Astrocyte (in vitro differentiated cells and primary cell): ENCODE data around the gene ZNF33B. TPM values are rescaled to one million over a fixed set of nuclear protein-coding genes. Genes with fewer than 3 reads are reported as not detected.
"Not testable (repeated sequence)": the region's sequence is repeated elsewhere in the genome, so short reads cannot be mapped to it uniquely, and the experiment has no call there.

Source experiments
- DNase-seq: peaks from one replicate; pipeline ENCODE4 v3.0.0-alpha.2; 2010; ENCODE audit warnings: low read depth
- FAIRE-seq: peaks from 2 replicates; lab custom pipeline; 2011; peaks lifted over from hg19 to GRCh38; lab: Jason Lieb, UNC
- H2AFZ ChIP-seq: 2 replicates; pipeline ENCODE4 v1.6.0; 2012; ENCODE audit warnings: low read depth, low read length, inconsistent platforms
- H3K27ac ChIP-seq: 2 replicates; pipeline ENCODE4 v1.5.1; 2011; ENCODE audit warnings: low read depth, low read length, inconsistent platforms
- H3K27me3 ChIP-seq: 2 replicates; pipeline ENCODE4 v1.6.0; 2011; ENCODE audit warnings: low read length, inconsistent platforms; ENCODE audit not compliant: insufficient read depth
- H3K36me3 ChIP-seq: 2 replicates; pipeline ENCODE4 v1.5.1; 2011; ENCODE audit warnings: low read length, inconsistent platforms; ENCODE audit not compliant: insufficient read depth
- H3K4me1 ChIP-seq: 2 replicates; pipeline ENCODE4 v1.5.1; 2011; ENCODE audit warnings: low read length, inconsistent platforms; ENCODE audit not compliant: insufficient read depth
- H3K4me2 ChIP-seq: 2 replicates; pipeline ENCODE4 v1.6.0; 2012; ENCODE audit warnings: low read length, inconsistent platforms
- H3K4me3 ChIP-seq: 2 replicates; pipeline ENCODE4 v1.5.1; 2011; ENCODE audit warnings: low read depth, mild to moderate bottlenecking, low read length, inconsistent platforms; ENCODE audit not compliant: insufficient read depth
- H3K79me2 ChIP-seq: 2 replicates; pipeline ENCODE4 v1.6.0; 2012; ENCODE audit warnings: mild to moderate bottlenecking, low read length, inconsistent platforms; ENCODE audit not compliant: insufficient read depth
- H3K9ac ChIP-seq: 2 replicates; pipeline ENCODE4 v1.6.0; 2012; ENCODE audit warnings: mild to moderate bottlenecking, low read length, inconsistent platforms
- H3K9me3 ChIP-seq: 2 replicates; pipeline ENCODE4 v1.5.1; 2012; ENCODE audit warnings: low read depth, mild to moderate bottlenecking, low read length, inconsistent platforms; ENCODE audit not compliant: insufficient read depth
- H4K20me1 ChIP-seq: 2 replicates; pipeline ENCODE4 v1.6.0; 2012; ENCODE audit warnings: low read length, inconsistent platforms; ENCODE audit not compliant: insufficient read depth
- H3K27ac Mint-ChIP-seq: one replicate; pipeline ENCODE4 v1.8.0; 2021; ENCODE audit warnings: mild to moderate bottlenecking, mixed read lengths; ENCODE audit not compliant: unreplicated experiment
- H3K27me3 Mint-ChIP-seq: one replicate; pipeline ENCODE4 v1.8.0; 2021; ENCODE audit warnings: low read depth, mixed read lengths; ENCODE audit not compliant: unreplicated experiment
- H3K36me3 Mint-ChIP-seq: one replicate; pipeline ENCODE4 v1.8.0; 2021; ENCODE audit warnings: low read depth, mixed read lengths; ENCODE audit not compliant: unreplicated experiment
- H3K4me1 Mint-ChIP-seq: one replicate; pipeline ENCODE4 v1.8.0; 2021; ENCODE audit warnings: low read depth, mixed read lengths; ENCODE audit not compliant: unreplicated experiment
- H3K4me3 Mint-ChIP-seq: one replicate; pipeline ENCODE4 v1.8.0; 2021; ENCODE audit warnings: mild to moderate bottlenecking, moderate library complexity, mixed read lengths; ENCODE audit not compliant: unreplicated experiment
- H3K9me3 Mint-ChIP-seq: one replicate; pipeline ENCODE4 v1.8.0; 2021; ENCODE audit warnings: mild to moderate bottlenecking, mixed read lengths; ENCODE audit not compliant: unreplicated experiment
- CTCF ChIP-seq: IDR thresholded peaks from 2 replicates; pipeline ENCODE4 v1.5.1; 2011; ENCODE audit warnings: low read depth, mild to moderate bottlenecking, inconsistent platforms, low read length, moderate library complexity; ENCODE audit not compliant: insufficient read depth
- EZH2 ChIP-seq: IDR thresholded peaks from 2 replicates; pipeline ENCODE4 v1.6.1; 2012; ENCODE audit warnings: mild to moderate bottlenecking, low read length, inconsistent platforms; ENCODE audit not compliant: insufficient read depth
- total RNA-seq: library from RNA; stranded (reverse); gene quantifications from 2 replicates; pipeline ENCODE4 v1.2.1, GENCODE V29; 2021

Gene ZNF33B
- total RNA-seq, 1 donor from 2014 or later = 10.1 TPM

DNA sequence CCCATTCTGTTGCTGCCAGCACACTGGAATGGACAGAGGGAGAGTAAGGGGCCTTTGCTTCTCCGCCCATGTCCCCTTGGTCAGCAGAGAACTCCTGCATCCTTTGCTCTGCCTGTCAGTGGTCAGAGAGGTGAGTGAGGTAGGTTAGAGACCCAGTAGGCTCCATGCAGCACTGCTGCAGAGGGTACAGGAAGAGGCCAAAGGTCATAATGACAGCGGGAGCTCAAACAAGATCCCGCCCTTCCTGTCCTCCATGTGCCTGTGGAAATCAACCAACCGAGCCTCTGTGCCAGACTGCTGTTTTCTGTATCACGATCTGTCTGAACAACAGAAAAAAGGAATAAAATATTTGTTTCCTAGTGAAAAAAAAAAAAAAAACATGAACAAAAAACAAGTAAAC is 81.4 kb downstream of the ZNF33B start:
- DNase-seq (no peak), FAIRE-seq (no peak)
- Mint-ChIP-seq H3K36me3 (no peaks in the 10 kb centered on the region), H3K4me1 (peaks cover under 1% of the 10 kb centered on the region), H3K27ac (no peak overlapping the region), H3K9me3 (peaks cover 2% of the 10 kb centered on the region), H3K27me3 (peaks cover 12% of the 10 kb centered on the region), H3K4me3 (no peak overlapping the region)
- TF ChIP-seq EZH2 (no peak), CTCF (no peak)
- H2AFZ ChIP-seq = no peak overlapping the region
- no peaks in the 10 kb centered on the region for H3K9me3 ChIP-seq
- no peaks in the 10 kb centered on the region for H3K27me3 ChIP-seq
- H4K20me1 ChIP-seq = no peaks in the 10 kb centered on the region
- no peak overlapping the region for H3K4me2 ChIP-seq
- no peak overlapping the region for H3K27ac ChIP-seq
- no peak overlapping the region for H3K4me3 ChIP-seq
- peaks cover 2% of the 10 kb centered on the region for H3K79me2 ChIP-seq
- H3K4me1 ChIP-seq = peaks cover 4% of the 10 kb centered on the region
- no peaks in the 10 kb centered on the region for H3K36me3 ChIP-seq
- H3K9ac ChIP-seq = no peak overlapping the region

DNA sequence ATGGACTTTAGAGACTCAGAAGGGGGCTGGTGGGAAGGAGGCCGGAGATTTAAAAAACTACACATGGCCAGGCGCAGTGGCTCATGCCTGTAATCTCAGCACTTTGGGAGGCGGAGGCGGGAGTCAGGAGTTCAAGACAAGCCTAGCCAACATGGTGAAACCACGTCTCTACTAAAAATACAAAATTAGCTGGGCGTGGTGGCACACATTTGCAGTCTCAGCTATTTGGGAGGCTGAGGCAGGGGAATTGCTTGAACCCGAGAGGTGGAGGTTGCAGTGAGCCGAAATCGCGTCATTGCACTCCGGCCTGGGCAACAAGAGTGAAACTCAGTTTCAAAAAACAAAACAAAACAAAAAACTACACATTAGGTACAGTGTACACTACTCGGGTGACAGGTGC is 84.8 kb downstream of the ZNF33B start:
- H3K36me3 Mint-ChIP-seq, H3K9me3 Mint-ChIP-seq, H3K9ac ChIP-seq, H3K27ac ChIP-seq, H3K27me3 Mint-ChIP-seq, H3K4me1 Mint-ChIP-seq, DNase-seq, FAIRE-seq, H3K36me3 ChIP-seq, H3K4me3 ChIP-seq, H4K20me1 ChIP-seq, H3K27me3 ChIP-seq, H3K9me3 ChIP-seq, H3K79me2 ChIP-seq, H3K27ac Mint-ChIP-seq, H3K4me1 ChIP-seq: not testable (repeated sequence)
- Histone ChIP-seq H3K4me2 (peak overlapping the region; percentile 95), H2AFZ (peak overlapping the region; percentile 99)
- peak overlapping the region; percentile 90 for H3K4me3 Mint-ChIP-seq

DNA sequence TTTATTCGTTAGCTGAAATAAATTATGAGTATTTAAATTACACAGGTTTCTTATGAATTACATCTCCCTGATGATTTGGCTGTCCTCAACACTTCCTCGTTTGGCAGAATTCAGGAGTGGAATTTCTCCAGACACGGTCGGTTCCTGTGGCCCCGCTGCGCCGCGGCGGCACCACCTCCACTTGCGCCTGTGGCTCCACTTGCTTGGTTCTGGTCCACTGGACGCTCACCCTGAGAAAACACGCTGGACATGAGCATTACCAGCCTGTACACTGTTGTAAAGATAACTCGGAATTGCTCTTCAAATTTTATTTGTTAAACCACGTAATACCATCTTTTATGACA is 85.3 kb downstream of the ZNF33B start:
- no peaks in the 10 kb centered on the region for H3K9me3 ChIP-seq
- DNase-seq (no peak), FAIRE-seq (no peak)
- no peaks in the 10 kb centered on the region for H3K27me3 ChIP-seq
- no peak overlapping the region for H3K27ac ChIP-seq
- H4K20me1 ChIP-seq = no peaks in the 10 kb centered on the region
- peak overlapping the region; percentile 67 for H3K27ac Mint-ChIP-seq
- peak overlapping the region; percentile 83 for H3K9ac ChIP-seq
- H3K36me3 ChIP-seq = no peaks in the 10 kb centered on the region
- H3K4me1 ChIP-seq = peaks cover 8% of the 10 kb centered on the region
- peaks cover 8% of the 10 kb centered on the region for H3K79me2 ChIP-seq
- H3K4me1 Mint-ChIP-seq = peaks cover 4% of the 10 kb centered on the region
- H3K4me2 ChIP-seq = peak overlapping the region; percentile 95
- no peaks in the 10 kb centered on the region for H3K36me3 Mint-ChIP-seq
- peak overlapping the region; percentile 99 for H2AFZ ChIP-seq
- peak overlapping the region; percentile 85 for H3K4me3 ChIP-seq
- TF ChIP-seq EZH2 (no peak), CTCF (no peak)
- peaks cover 2% of the 10 kb centered on the region for H3K9me3 Mint-ChIP-seq
- peak overlapping the region; percentile 90 for H3K4me3 Mint-ChIP-seq
- H3K27me3 Mint-ChIP-seq = peaks cover 7% of the 10 kb centered on the region
